Hepatocyte (in vitro differentiated cells): ENCODE results near the gene LIN7C. TPM values are rescaled to one million over a fixed set of nuclear protein-coding genes. Genes with fewer than 3 reads are reported as not detected.

Experiments used
- DNase-seq: peaks from one replicate; pipeline ENCODE4 v3.0.0-alpha.2; 2016; ENCODE audit warnings: low spot score
- H2AFZ ChIP-seq: fragments of 200-600 bp; sonication (generic); 2 replicates; pipeline ENCODE4 v1.6.0; 2016; ENCODE audit warnings: antibody characterized with exemption, mild to moderate bottlenecking
- H3K27ac ChIP-seq: fragments of 200-600 bp; sonication (generic); 2 replicates; pipeline ENCODE4 v1.5.1; 2016; ENCODE audit warnings: mild to moderate bottlenecking
- H3K27me3 ChIP-seq: fragments of 200-600 bp; sonication (generic); 2 replicates; pipeline ENCODE4 v1.6.1; 2016
- H3K36me3 ChIP-seq: fragments of 200-600 bp; sonication (generic); replicated peaks from 2 replicates; pipeline ENCODE4 v1.5.1; 2016; ENCODE audit warnings: low read depth; ENCODE audit not compliant: insufficient read depth
- H3K4me1 ChIP-seq: fragments of 200-600 bp; sonication (generic); 2 replicates; pipeline ENCODE4 v1.5.1; 2016; ENCODE audit warnings: mild to moderate bottlenecking, moderate library complexity; ENCODE audit not compliant: insufficient read depth
- H3K4me2 ChIP-seq: fragments of 200-600 bp; sonication (generic); 2 replicates; pipeline ENCODE4 v1.6.0; 2016
- H3K4me3 ChIP-seq: fragments of 200-600 bp; sonication (generic); 2 replicates; pipeline ENCODE4 v1.5.1; 2016; ENCODE audit warnings: mild to moderate bottlenecking
- H3K79me2 ChIP-seq: fragments of 200-600 bp; sonication (generic); 2 replicates; pipeline ENCODE4 v1.6.0; 2017; ENCODE audit warnings: mild to moderate bottlenecking
- H3K9me2 ChIP-seq: fragments of 200-600 bp; sonication (generic); replicated peaks from 2 replicates; pipeline ENCODE4 v1.6.0; 2017; ENCODE audit warnings: mild to moderate bottlenecking; ENCODE audit not compliant: insufficient read depth
- H3K9me3 ChIP-seq: fragments of 200-600 bp; sonication (generic); 2 replicates; pipeline ENCODE4 v1.5.1; 2016; ENCODE audit warnings: low read depth, mild to moderate bottlenecking
- H4K20me1 ChIP-seq: fragments of 200-600 bp; sonication (generic); 2 replicates; pipeline ENCODE4 v1.6.0; 2016; ENCODE audit warnings: mild to moderate bottlenecking; ENCODE audit not compliant: insufficient read depth, poor library complexity, severe bottlenecking
- CTCF ChIP-seq: fragments of 200-600 bp; sonication (generic); IDR thresholded peaks from 2 replicates; pipeline ENCODE4 v1.5.1; 2016; ENCODE audit warnings: antibody characterized with exemption, mild to moderate bottlenecking; ENCODE audit not compliant: poor library complexity
- EZH2 ChIP-seq: fragments of 200-600 bp; sonication (generic); IDR thresholded peaks from 2 replicates; pipeline ENCODE4 v1.6.1; 2016; ENCODE audit warnings: antibody characterized with exemption, mild to moderate bottlenecking, borderline replicate concordance
- EZH2phosphoT487 ChIP-seq: fragments of 200-600 bp; sonication (generic); IDR thresholded peaks from one replicate; pipeline ENCODE4 v1.6.1; 2018; ENCODE audit warnings: antibody characterized with exemption, mild to moderate bottlenecking, low read depth, moderate library complexity; ENCODE audit not compliant: unreplicated experiment, severe bottlenecking
- WGBS: methylation state at CpG from one replicate; pipeline ENCODE4 v1.1.6; 2016; ENCODE audit warnings: low lambda C conversion rate; ENCODE audit errors: missing lambda C conversion rate; 5-methylcytosine and 5-hydroxymethylcytosine counted together
- polyA plus RNA-seq: library from polyadenylated mRNA; unstranded; fragments of >200 nt; fragmentation: Nextera tagmentation; extraction: Ambion mirVana; gene quantifications from 2 replicates; pipeline ENCODE4 v1.2.1, GENCODE V29; 2016
- total RNA-seq: library from RNA; depleted of rRNA; stranded (reverse); fragments of >200 nt; gene quantifications from 2 replicates; pipeline ENCODE4 v1.2.3, GENCODE V29; 2014

LIN7C gene
- total and polyA plus RNA-seq, 2 experiments from 2014 or later, result 22.4 to 55.5 TPM

DNA sequence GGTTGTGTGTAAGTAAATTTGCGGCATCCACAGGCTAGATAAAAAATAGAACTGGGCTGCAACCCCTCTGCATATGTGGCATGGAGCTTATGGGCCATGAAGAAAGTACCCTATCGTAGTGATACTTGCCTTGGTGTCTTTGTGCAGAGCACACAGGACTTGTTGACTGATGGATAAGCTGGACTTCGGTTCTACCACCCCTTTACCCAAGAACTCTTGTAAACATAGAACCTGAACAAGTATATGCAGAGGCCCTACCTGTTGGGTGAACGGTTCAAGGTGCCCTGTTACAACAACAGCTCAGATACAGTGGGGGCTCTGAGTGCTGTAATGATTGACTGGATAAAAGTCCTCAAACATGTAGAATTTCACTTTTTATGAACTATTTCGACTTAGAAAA is 30.9 kb downstream of the LIN7C start:
- H4K20me1 ChIP-seq, result no peaks in the 10 kb centered on the region
- H3K4me3 ChIP-seq, result no peak overlapping the region
- no peaks in the 10 kb centered on the region for H3K36me3 ChIP-seq
- peaks cover 6% of the 10 kb centered on the region for H3K4me1 ChIP-seq
- peaks cover 18% of the 10 kb centered on the region for H3K79me2 ChIP-seq
- no peak overlapping the region for H3K27ac ChIP-seq
- H3K9me3 ChIP-seq, result no peaks in the 10 kb centered on the region
- DNase-seq, result no peak
- 83% methylated on average over 5 of the region's 5 CpGs for WGBS
- TF ChIP-seq CTCF (no peak), EZH2 (no peak), EZH2phosphoT487 (no peak)
- H3K27me3 ChIP-seq, result no peaks in the 10 kb centered on the region
- no peak overlapping the region for H2AFZ ChIP-seq
- H3K9me2 ChIP-seq, result no peaks in the 10 kb centered on the region
- H3K4me2 ChIP-seq, result no peak overlapping the region

- Histone ChIP-seq H3K27ac (peak overlapping the region; percentile 63), H3K9me3 (no peaks in the 10 kb centered on the region), H3K27me3 (no peaks in the 10 kb centered on the region), H2AFZ (no peak overlapping the region), H3K79me2 (peaks cover 44% of the 10 kb centered on the region), H3K4me2 (peak overlapping the region; percentile 72), H3K36me3 (no peaks in the 10 kb centered on the region), H3K4me3 (peak overlapping the region; percentile 7), H4K20me1 (peaks cover 9% of the 10 kb centered on the region), H3K4me1 (peaks cover 26% of the 10 kb centered on the region), H3K9me2 (no peaks in the 10 kb centered on the region)
- WGBS, result 7% methylated on average over 8 of the region's 9 CpGs
- peak; percentile 42 for DNase-seq
- TF ChIP-seq EZH2phosphoT487, result no peak
- TF ChIP-seq CTCF, result no peak
- no peak for TF ChIP-seq EZH2
Observed at GRCh38 chr11:27473017-27473406, 33.6 kb downstream of the LIN7C start.

DNA sequence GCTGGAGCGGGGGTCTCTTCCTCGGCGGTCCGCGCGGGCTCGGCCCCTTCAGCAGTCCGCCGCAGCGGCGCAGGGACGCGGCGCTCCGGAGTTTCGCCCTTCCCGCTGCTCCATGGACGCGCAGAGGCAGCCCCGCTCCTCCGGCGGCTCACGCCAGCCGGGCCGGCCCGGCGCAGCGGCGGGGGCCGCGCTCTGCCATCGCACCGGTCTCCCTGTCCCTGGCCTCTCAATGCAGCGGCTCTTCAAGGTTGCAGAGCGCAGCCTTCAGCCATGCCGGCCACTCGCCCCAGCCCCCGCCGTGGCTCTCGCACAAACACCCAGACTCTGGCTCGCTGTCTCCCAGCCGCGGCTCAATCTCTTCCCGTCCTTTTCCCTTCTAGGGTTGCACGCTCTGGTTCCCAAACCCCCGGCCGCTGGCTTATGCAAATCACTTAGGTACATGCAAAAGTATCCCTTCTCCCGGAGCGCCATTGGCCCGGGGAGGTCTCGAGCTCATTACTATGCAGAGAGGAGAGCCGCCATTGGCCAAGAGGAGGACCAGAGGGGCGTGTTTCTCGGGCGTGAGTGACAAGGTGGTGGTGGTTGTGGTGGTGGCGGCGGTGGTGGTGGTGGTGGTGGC is 34.1 kb downstream of the LIN7C start, which contains the start of gene LGR4:
Gene LGR4 (minus strand): TSS at position 393 of the 619 bp plus-strand sequence. CDS start 488 bp downstream, outside the sequence.
- Histone ChIP-seq H3K79me2 (peaks cover 49% of the 10 kb centered on the region), H3K4me2 (peak within 1 kb of the TSS; percentile 91), H3K27ac (peak within 1 kb of the TSS; percentile 89), H3K9me3 (no peaks in the 10 kb centered on the region), H3K36me3 (no peaks in the 10 kb centered on the region), H2AFZ (peak within 1 kb of the TSS; percentile 34), H3K27me3 (no peaks in the 10 kb centered on the region), H3K9me2 (no peaks in the 10 kb centered on the region), H3K4me1 (peaks cover 31% of the 10 kb centered on the region), H4K20me1 (peaks cover 9% of the 10 kb centered on the region), H3K4me3 (peak within 1 kb of the TSS; percentile 84)
- WGBS, result 1% methylated on average over 47 of the region's 57 CpGs
- TF ChIP-seq EZH2 (no peak), CTCF (no peak), EZH2phosphoT487 (no peak)
- peak; percentile 96 for DNase-seq
